ENCODE data around the gene SSR2. TPM values are rescaled to one million over a fixed set of nuclear protein-coding genes. Genes with fewer than 3 reads are reported as not detected.

SSR2 gene
- polyA plus RNA-seq, 1 experiment: 935 TPM

- Histone ChIP-seq H3K27me3 (ENCODE audit: control insufficient read depth, insufficient read depth, low read length) (no peaks in the 10 kb centered on the region), H3K4me3 (ENCODE audit: low read depth, low read length) (no peak overlapping the region), H3K36me3 (ENCODE audit: control insufficient read depth, insufficient read depth, low read length) (no peaks in the 10 kb centered on the region)
- CTCF ChIA-PET: interaction anchor here (1.1 to 1.8 kb wide), 7 partner anchors 9 to 66 kb away, joined by 3 to 6 read pairs (median 3); partner anchors contain the start of gene SSR2
- POLR2A ChIA-PET: no interaction called here
- no peak for TF ChIP-seq CTCF (IDR thresholded peaks at IDR 0.05; ENCODE audit: insufficient read depth, low read depth, low read length)
- DNase-seq (ENCODE audit: low read depth): no peak
Measured at GRCh38 chr1:156001021-156001661, 19.6 kb downstream of the SSR2 start.

- ChIA-PET POLR2A (no interaction called here), CTCF (interaction anchor here (0.6 to 1.3 kb wide), 3 partner anchors 21 to 66 kb away, joined by 3 read pairs; partner anchors contain the start of gene SSR2)
- Histone ChIP-seq H3K4me3 (ENCODE audit: low read depth, low read length) (no peak overlapping the region), H3K27me3 (ENCODE audit: control insufficient read depth, insufficient read depth, low read length) (no peaks in the 10 kb centered on the region; the same call in 1 of the 2 replicates), H3K36me3 (ENCODE audit: control insufficient read depth, insufficient read depth, low read length) (no peaks in the 10 kb centered on the region)
- no peak for TF ChIP-seq CTCF (IDR thresholded peaks at IDR 0.05; ENCODE audit: insufficient read depth, low read depth, low read length)
- no peak for DNase-seq (ENCODE audit: low read depth)
Measured at GRCh38 chr1:155999964-156000363, 20.8 kb downstream of the SSR2 start.

GRCh38 chr1:155996166-155996565, 24.6 kb downstream of the SSR2 start:
- H3K27me3 ChIP-seq (ENCODE audit: control insufficient read depth, insufficient read depth, low read length): no peaks in the 10 kb centered on the region; the same call in 1 of the 2 replicates
- H3K4me3 ChIP-seq (ENCODE audit: low read depth, low read length): no peak overlapping the region
- POLR2A ChIA-PET: no interaction called here
- CTCF ChIA-PET: interaction anchor here (1.0 to 2.6 kb wide), 4 partner anchors 9 to 134 kb away, joined by 3 to 13 read pairs (median 4); no protein-coding TSS in a partner anchor
- H3K36me3 ChIP-seq (ENCODE audit: control insufficient read depth, insufficient read depth, low read length): no peaks in the 10 kb centered on the region
- DNase-seq (ENCODE audit: low read depth): no peak
- TF ChIP-seq CTCF (IDR thresholded peaks at IDR 0.05; ENCODE audit: insufficient read depth, low read depth, low read length): no peak

- ChIA-PET POLR2A (interaction anchor here (0.5 kb wide), 1 partner anchor 8 kb away, joined by 3 read pairs; no protein-coding TSS in a partner anchor), CTCF (interaction anchor here (0.7 to 1.3 kb wide), 2 partner anchors 55 to 60 kb away, joined by 3 read pairs; no protein-coding TSS in a partner anchor)
- no peak for DNase-seq (ENCODE audit: low read depth)
- Histone ChIP-seq H3K4me3 (ENCODE audit: low read depth, low read length) (no peak overlapping the region), H3K36me3 (ENCODE audit: control insufficient read depth, insufficient read depth, low read length) (no peaks in the 10 kb centered on the region), H3K27me3 (ENCODE audit: control insufficient read depth, insufficient read depth, low read length) (no peaks in the 10 kb centered on the region; the same call in 1 of the 2 replicates)
- no peak for TF ChIP-seq CTCF (IDR thresholded peaks at IDR 0.05; ENCODE audit: insufficient read depth, low read depth, low read length)
Measured at GRCh38 chr1:155993595-155993994, 27.2 kb downstream of the SSR2 start.

GRCh38 chr1:155990005-155990739, 30.6 kb downstream of the SSR2 start:
- no peak for TF ChIP-seq CTCF (IDR thresholded peaks at IDR 0.05; ENCODE audit: insufficient read depth, low read depth, low read length)
- ChIA-PET CTCF (interaction anchor here (0.6 to 4.1 kb wide), 28 partner anchors 10 to 245 kb away, joined by 3 to 57 read pairs (median 4); partner anchors contain the start of genes ARHGEF2, KHDC4 and RXFP4), POLR2A (no interaction called here)
- DNase-seq (ENCODE audit: low read depth): no peak
- H3K36me3 ChIP-seq (ENCODE audit: control insufficient read depth, insufficient read depth, low read length): no peaks in the 10 kb centered on the region
- no peak overlapping the region for H3K4me3 ChIP-seq (ENCODE audit: low read depth, low read length)
- H3K27me3 ChIP-seq (ENCODE audit: control insufficient read depth, insufficient read depth, low read length): no peaks in the 10 kb centered on the region
